Thoracic aorta (tissue), 2 donors: ENCODE data around the gene FOXS1. TPM values are rescaled to one million over a fixed set of nuclear protein-coding genes. Genes with fewer than 3 reads are reported as not detected.

Source experiments
- ATAC-seq: fragments of 150-250 bp; one replicate; pipeline ENCODE4 v1.8.0; 2017; ENCODE audit warnings: low read depth; ENCODE audit not compliant: insufficient number of reproducible peaks, low FRiP score
- DNase-seq: peaks from one replicate; pipeline ENCODE4 v3.0.0-alpha.2; 2020; ENCODE audit warnings: low spot score
- H3K27ac ChIP-seq, 2 donors: fragments of 200-600 bp; sonication (generic); 1 replicate in 1 of 2; 2 replicates in 1 of 2; pipeline ENCODE4 v1.5.1; 2016; ENCODE audit warnings: mild to moderate bottlenecking in 2 of 2, moderate library complexity in 2 of 2
- H3K27me3 ChIP-seq: fragments of 200-600 bp; sonication (generic); replicated peaks from 2 replicates; pipeline ENCODE4 v1.6.0; 2016; ENCODE audit warnings: mild to moderate bottlenecking; ENCODE audit not compliant: insufficient read depth
- H3K36me3 ChIP-seq: fragments of 200-600 bp; sonication (generic); one replicate; pipeline ENCODE4 v1.5.1; 2016
- H3K4me1 ChIP-seq, 2 donors: fragments of 200-600 bp; sonication (generic); 1 replicate in 1 of 2; 2 replicates in 1 of 2; pipeline versions ENCODE4 v1.5.1 to v1.6.0; 2016; ENCODE audit warnings: low read depth in 2 of 2, mild to moderate bottlenecking in 1 of 2; ENCODE audit not compliant: control insufficient read depth in 1 of 2
- H3K4me3 ChIP-seq: fragments of 200-600 bp; sonication (generic); 2 replicates; pipeline ENCODE4 v1.5.1; 2016; ENCODE audit warnings: mild to moderate bottlenecking
- H3K9me3 ChIP-seq: fragments of 200-600 bp; sonication (generic); 2 replicates; pipeline ENCODE4 v1.5.1; 2016
- CTCF ChIP-seq: fragments of 200-600 bp; sonication (generic); IDR thresholded peaks from one replicate; pipeline ENCODE4 v1.5.1; 2019; ENCODE audit warnings: antibody characterized with exemption
- total RNA-seq, 2 donors: library from RNA; depleted of rRNA; stranded (reverse); fragments of >200 nt; gene quantifications; one replicate each; pipeline versions ENCODE4 v1.1.0 to v1.2.3, GENCODE V29; 2016

Gene FOXS1
- total RNA-seq, 2 donors from 2014 or later: 13.9 to 44.5 TPM

DNA sequence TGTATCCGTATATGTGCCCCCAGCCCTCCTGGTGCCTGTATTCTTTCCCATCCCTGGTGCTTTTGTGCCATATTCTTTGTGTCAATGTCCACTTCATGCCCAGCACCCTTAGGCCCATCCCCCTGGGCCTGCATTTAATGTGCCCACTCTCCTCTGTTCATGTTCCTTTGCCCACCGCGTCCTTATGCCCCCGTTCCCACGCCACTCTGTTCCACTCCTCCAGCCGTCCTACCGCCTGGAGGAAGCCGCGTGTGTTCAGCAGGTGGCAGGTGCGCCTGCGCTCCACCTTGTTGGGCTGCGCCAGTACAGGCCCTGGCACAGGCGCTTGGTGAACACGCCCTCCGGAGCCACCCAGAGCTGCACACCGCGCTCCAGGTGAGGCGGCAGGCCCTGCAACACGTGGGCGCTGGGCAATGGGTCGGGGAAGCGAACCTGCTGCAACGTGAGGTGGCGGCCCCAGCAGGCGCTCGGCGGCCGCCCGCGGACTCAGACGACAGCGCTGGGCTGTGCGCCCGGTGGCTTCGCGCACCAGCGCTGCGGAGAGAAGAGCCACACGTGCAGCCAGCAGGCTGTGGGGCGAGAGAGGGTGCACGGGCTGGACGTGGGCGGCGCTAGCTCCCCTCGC is 4.0 kb upstream of the FOXS1 start:
- Histone ChIP-seq H3K27me3 (no peaks in the 10 kb centered on the region), H3K4me1 (peaks cover 0 to 15% of the 10 kb centered on the region in 2 donors), H3K4me3 (no peak overlapping the region), H3K9me3 (no peaks in the 10 kb centered on the region), H3K27ac (no peak overlapping the region), H3K36me3 (no peaks in the 10 kb centered on the region)
- no peak for DNase-seq
- no peak for ATAC-seq
- no peak for TF ChIP-seq CTCF

GRCh38 chr20:31848088-31848999 is 2.9 kb upstream of the FOXS1 start:
- Histone ChIP-seq H3K4me1 (peaks cover 5 to 26% of the 10 kb centered on the region in 2 donors), H3K27me3 (no peaks in the 10 kb centered on the region), H3K9me3 (no peaks in the 10 kb centered on the region), H3K4me3 (no peak overlapping the region), H3K36me3 (no peaks in the 10 kb centered on the region), H3K27ac (no peak overlapping the region)
- ATAC-seq: no peak
- TF ChIP-seq CTCF: no peak
- DNase-seq: no peak

GRCh38 chr20:31846793-31847138 is 1.4 kb upstream of the FOXS1 start:
- ATAC-seq (no peak), DNase-seq (no peak)
- no peak overlapping the region for H3K27ac ChIP-seq
- no peak overlapping the region for H3K4me3 ChIP-seq
- no peaks in the 10 kb centered on the region for H3K9me3 ChIP-seq
- no peaks in the 10 kb centered on the region for H3K36me3 ChIP-seq
- peaks cover 14 to 42% of the 10 kb centered on the region in 2 donors for H3K4me1 ChIP-seq
- TF ChIP-seq CTCF: no peak
- no peaks in the 10 kb centered on the region for H3K27me3 ChIP-seq

DNA sequence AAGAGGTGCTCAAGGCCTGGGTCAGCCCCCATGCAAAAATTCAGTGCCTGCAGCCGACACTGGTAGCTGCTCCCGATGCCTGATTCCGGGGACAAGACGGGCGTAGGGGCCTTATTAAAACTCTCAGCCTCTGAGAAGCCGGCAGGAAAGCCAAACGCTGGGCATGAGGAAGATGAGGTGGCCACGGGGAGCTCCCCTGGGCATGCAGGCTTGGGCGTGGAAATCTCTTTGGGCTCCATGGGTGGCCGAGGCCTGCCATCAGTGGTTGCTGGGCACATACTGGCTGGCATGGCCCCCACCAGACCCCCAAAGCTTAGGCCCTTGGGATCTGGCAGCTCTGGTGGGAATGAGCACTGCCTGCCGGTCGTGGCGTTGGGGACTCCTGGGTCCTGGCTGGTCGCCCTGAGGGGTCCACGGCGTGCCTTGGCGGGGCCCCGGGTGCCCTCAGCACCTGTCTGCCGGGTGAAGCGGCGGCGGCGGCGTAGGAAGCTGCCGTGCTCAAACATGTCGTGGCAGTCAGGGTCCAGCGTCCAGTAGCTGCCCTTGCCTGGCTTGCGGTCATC is 586 bp downstream of the FOXS1 start:
- Histone ChIP-seq H3K36me3 (no peaks in the 10 kb centered on the region), H3K9me3 (no peaks in the 10 kb centered on the region), H3K4me1 (peaks cover 22 to 61% of the 10 kb centered on the region in 2 donors), H3K27ac (peak overlapping the region; percentile 92 to 99), H3K27me3 (no peaks in the 10 kb centered on the region), H3K4me3 (peak overlapping the region; percentile 77)
- no peak for ATAC-seq
- TF ChIP-seq CTCF: no peak
- DNase-seq: no peak

GRCh38 chr20:31843881-31844280 is 1.5 kb downstream of the FOXS1 start:
- peak overlapping the region; percentile 92 to 99 for H3K27ac ChIP-seq
- H3K36me3 ChIP-seq: no peaks in the 10 kb centered on the region
- peaks cover 22 to 69% of the 10 kb centered on the region in 2 donors for H3K4me1 ChIP-seq
- no peak for TF ChIP-seq CTCF
- H3K4me3 ChIP-seq: peak overlapping the region; percentile 77
- no peaks in the 10 kb centered on the region for H3K9me3 ChIP-seq
- H3K27me3 ChIP-seq: no peaks in the 10 kb centered on the region
- no peak for ATAC-seq
- no peak for DNase-seq
